Mammary microvascular endothelial cell (primary cell): ENCODE results near the gene TERB1. TPM values are rescaled to one million over a fixed set of nuclear protein-coding genes. Genes with fewer than 3 reads are reported as not detected.

ENCODE experiments used
- total RNA-seq: library from RNA; depleted of rRNA; stranded (reverse); fragments of >200 nt; gene quantifications from 2 replicates; pipeline ENCODE4 v1.2.3, GENCODE V29; 2015

Gene TERB1, protein sequence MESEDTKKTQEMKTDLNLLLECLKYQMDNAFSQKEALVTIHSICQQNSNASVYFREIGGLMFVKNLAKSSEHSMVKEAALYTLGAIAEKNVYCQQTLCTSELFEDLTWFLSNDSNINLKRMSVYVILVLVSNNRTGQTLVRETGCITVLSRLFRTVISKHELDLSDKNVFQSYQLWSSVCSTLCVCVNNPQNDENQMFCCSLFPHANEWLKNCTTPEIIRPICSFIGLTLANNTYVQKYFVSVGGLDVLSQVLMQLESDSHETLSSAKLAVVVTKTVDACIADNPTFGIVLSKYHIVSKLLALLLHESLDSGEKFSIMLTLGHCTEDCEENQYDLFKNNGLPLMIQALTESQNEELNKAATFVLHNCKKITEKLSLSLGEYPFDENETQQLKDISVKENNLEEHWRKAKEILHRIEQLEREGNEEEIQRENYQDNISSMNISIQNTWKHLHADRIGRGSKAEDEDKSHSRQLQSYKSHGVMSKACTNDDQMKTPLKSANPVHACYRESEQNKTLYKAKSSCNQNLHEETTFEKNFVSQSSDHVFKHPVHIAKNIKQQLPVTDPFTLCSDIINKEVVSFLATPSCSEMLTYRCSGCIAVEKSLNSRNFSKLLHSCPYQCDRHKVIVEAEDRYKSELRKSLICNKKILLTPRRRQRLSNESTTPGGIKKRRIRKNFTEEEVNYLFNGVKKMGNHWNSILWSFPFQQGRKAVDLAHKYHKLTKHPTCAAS
- not detected in 2 replicates for total RNA-seq

GRCh38 chr16:66801320-66802105 lies at the start of gene TERB1:
TSS of gene TERB1 (minus strand) at chr16:66801584. CDS start at chr16:66796798, 4,786 bp downstream.

GRCh38 chr16:66844342-66845079 lies 43.1 kb upstream of the TERB1 start, which contains the start of gene CA7:
TSS of gene CA7 (plus strand) at chr16:66844414. CDS start at chr16:66844488, 74 bp downstream.

GRCh38 chr16:66830422-66831404 lies 29.3 kb upstream of the TERB1 start, which contains the start of gene NAE1:
TSS of gene NAE1 (minus strand) at chr16:66830976. CDS start at chr16:66830899, 77 bp downstream.

DNA sequence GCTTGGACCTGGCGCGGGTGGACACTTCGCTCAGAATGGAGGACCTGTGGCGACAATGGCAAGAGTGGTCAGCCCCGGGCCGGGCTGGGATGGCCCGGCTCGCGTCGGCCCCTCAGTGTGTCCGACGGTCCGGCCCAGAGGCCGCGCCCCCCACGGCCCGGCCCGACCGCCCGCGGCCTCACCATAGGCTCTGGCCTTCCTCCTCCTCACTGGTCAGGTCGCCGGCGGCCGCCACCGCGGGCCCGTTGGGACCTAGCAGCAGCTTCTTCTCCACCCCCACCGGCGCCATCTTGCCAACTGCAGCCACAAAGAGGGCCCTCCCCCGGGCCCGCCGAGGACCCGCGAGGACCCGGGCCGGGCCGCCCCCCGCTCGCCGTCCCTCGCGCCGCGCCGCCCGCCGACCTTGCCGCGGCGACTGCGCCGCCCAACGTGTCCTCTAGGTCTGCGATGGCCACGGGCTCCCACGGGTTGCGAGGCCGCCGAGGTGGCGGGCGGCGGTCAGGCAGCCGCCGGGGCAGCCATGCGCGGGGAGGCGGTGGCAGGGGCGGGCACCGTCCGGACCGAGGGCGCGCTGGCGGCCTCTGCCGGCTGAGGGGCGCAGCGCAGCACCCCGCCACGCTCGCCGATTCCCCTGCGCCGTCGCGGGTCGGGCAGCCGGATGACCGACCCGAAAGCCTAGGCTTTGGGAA lies 49.9 kb downstream of the TERB1 start, which contains the start of gene DYNC1LI2:
DYNC1LI2 (minus strand) TSS at position 307 of the 689 bp plus-strand sequence; CDS start at position 289, 18 bp downstream.

Other genes with a start within 250 kb of the TERB1 start
- gene CKLF, start 249.0 kb downstream of the TERB1 start, total RNA-seq, result 95.9 and 144 TPM in 2 replicates
- gene CMTM1, start 235.1 kb downstream of the TERB1 start, total RNA-seq, result 1.9 and 4.0 TPM in 2 replicates
- gene CMTM2, start 222.1 kb downstream of the TERB1 start, total RNA-seq, result not detected in 2 replicates
- gene CMTM3, start 196.9 kb downstream of the TERB1 start, total RNA-seq, result 48.8 and 65.7 TPM in 2 replicates
- gene CMTM4, start 104.8 kb downstream of the TERB1 start, total RNA-seq, result 2.1 and 3.4 TPM in 2 replicates
- gene DYNC1LI2, start 50.0 kb downstream of the TERB1 start, total RNA-seq, result 64.4 and 68.7 TPM in 2 replicates
- gene NAE1, start 29.4 kb upstream of the TERB1 start, total RNA-seq, result 67.7 and 77.1 TPM in 2 replicates
- not detected in 2 replicates for gene CA7, start 42.8 kb upstream of the TERB1 start, total RNA-seq
- gene PDP2, start 78.9 kb upstream of the TERB1 start, total RNA-seq, result 2.4 TPM in 2 replicates
- gene CDH16, start 117.3 kb upstream of the TERB1 start, total RNA-seq, result not detected in 2 replicates
- 2.3 and 2.4 TPM in 2 replicates for gene RRAD, start 124.0 kb upstream of the TERB1 start, total RNA-seq
- 105 and 128 TPM in 2 replicates for gene CIAO2B, start 132.8 kb upstream of the TERB1 start, total RNA-seq
- 18.2 and 24.2 TPM in 2 replicates for gene CES2, start 133.9 kb upstream of the TERB1 start, total RNA-seq
- gene CES3, start 159.7 kb upstream of the TERB1 start, total RNA-seq, result not detected in 2 replicates
- 0.33 TPM in 1 of 2 replicates, not detected in the other for gene CES4A, start 187.0 kb upstream of the TERB1 start, total RNA-seq
- gene CBFB, start 227.6 kb upstream of the TERB1 start, total RNA-seq, result 55.3 and 62.4 TPM in 2 replicates